Esophagus muscularis mucosa (tissue), 4 donors: Measurements from ENCODE around the gene UCHL5. TPM values are rescaled to one million over a fixed set of nuclear protein-coding genes. Genes with fewer than 3 reads are reported as not detected.

Experiments used
- DNase-seq: peaks from one replicate; pipeline ENCODE4 v3.0.0-alpha.2; 2017; ENCODE audit errors: extremely low spot score
- H3K27ac ChIP-seq, 4 donors: fragments of 200-600 bp; sonication (generic); replicated peaks in 1 of 4; 1 replicate in 3 of 4; 2 replicates in 1 of 4; pipeline ENCODE4 v1.5.1; 2016 to 2019; ENCODE audit warnings: mild to moderate bottlenecking in 1 of 4
- H3K27me3 ChIP-seq, 4 donors: fragments of 200-600 bp; sonication (generic); one replicate each; pipeline versions ENCODE4 v1.5.1 to v1.6.0; 2016 to 2019
- H3K36me3 ChIP-seq, 4 donors: fragments of 200-600 bp; sonication (generic); one replicate each; pipeline ENCODE4 v1.5.1; 2016 to 2019
- H3K4me1 ChIP-seq, 4 donors: fragments of 200-600 bp; sonication (generic); one replicate each; pipeline ENCODE4 v1.5.1; 2016 to 2019
- H3K4me3 ChIP-seq, 4 donors: fragments of 200-600 bp; sonication (generic); 1 replicate in 2 of 4; 2 replicates in 2 of 4; pipeline ENCODE4 v1.5.1; 2016 to 2019; ENCODE audit warnings: mild to moderate bottlenecking in 4 of 4, moderate library complexity in 1 of 4
- H3K9me3 ChIP-seq, 4 donors: fragments of 200-600 bp; sonication (generic); 1 replicate in 3 of 4; 2 replicates in 1 of 4; pipeline ENCODE4 v1.5.1; 2016 to 2019
- EP300 ChIP-seq: sonication (generic); formaldehyde crosslinking; IDR thresholded peaks from one replicate; pipeline ENCODE4 v1.6.1; 2017; ENCODE audit warnings: antibody characterized with exemption
- POLR2A ChIP-seq: fragments of 450-650 bp; IDR thresholded peaks from one replicate; pipeline ENCODE4 v1.6.1; 2017; ENCODE audit warnings: antibody characterized with exemption, moderate library complexity, mild to moderate bottlenecking, low read depth
- POLR2AphosphoS5 ChIP-seq, 2 donors: sonication (generic); formaldehyde crosslinking; IDR thresholded peaks; one replicate each; pipeline ENCODE4 v1.6.1; 2017; ENCODE audit warnings: antibody characterized with exemption in 2 of 2
- WGBS: methylation state at CpG from one replicate; pipeline ENCODE4 v1.1.5; 2018; 5-methylcytosine and 5-hydroxymethylcytosine counted together
- intact Hi-C: fragments of 100-400 bp; cut with DNase I; formaldehyde crosslinking; loops from one replicate; pipeline ENCODE4 v1.15.1; 2023
- total RNA-seq, 4 donors: library from RNA; depleted of rRNA; stranded (reverse); fragments of >200 nt; gene quantifications; one replicate each; pipeline versions ENCODE4 v1.1.0 to v1.2.1, GENCODE V29; 2016
- TF ChIP-seq, protein P1 (sequence below), 3 experiments: fragments of 200-600 bp in 2 of 3; fragments of 450-650 bp in 1 of 3; sonication (generic) in 2 of 3; IDR thresholded peaks; one replicate each; pipeline ENCODE4 v1.5.1; 2017 to 2019; ENCODE audit warnings: antibody characterized with exemption in 3 of 3, mild to moderate bottlenecking in 2 of 3, moderate library complexity in 1 of 3

Gene UCHL5
- total RNA-seq, 4 donors from 2014 or later, result 24.0 to 33.8 (median 28.8) TPM

DNA sequence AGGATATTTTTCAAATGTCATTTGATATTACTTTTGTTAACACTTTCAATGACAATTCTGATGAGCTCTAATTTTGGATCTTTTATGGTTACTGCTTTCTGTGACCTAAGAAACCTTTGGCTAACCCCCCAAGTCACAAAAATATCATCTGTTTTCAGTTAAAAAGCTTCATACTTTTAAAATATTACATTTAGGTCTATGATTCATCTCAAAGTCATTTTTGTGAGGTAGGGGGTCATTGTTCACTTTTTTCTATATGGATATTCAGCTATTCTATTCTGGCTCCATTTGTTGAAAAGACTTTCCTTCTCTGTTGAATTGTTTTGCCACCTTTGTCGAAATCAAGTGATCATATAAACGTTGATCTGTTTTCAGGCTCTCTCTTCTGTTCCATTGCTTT is 44.8 kb downstream of the UCHL5 start:
- intact Hi-C loops, result loop anchor here (10.0 kb wide), 1 partner anchor 100 kb away; no protein-coding TSS in a partner anchor
- Histone ChIP-seq H3K9me3 (no peaks in the 10 kb centered on the region), H3K27ac (peak overlapping the region; percentile 40 to 73 (median 71)), H3K27me3 (no peaks in the 10 kb centered on the region), H3K4me1 (peaks cover 11 to 58% (median 31%) of the 10 kb centered on the region in 4 donors), H3K4me3 (no peak overlapping the region), H3K36me3 (no peaks in the 10 kb centered on the region)
- TF ChIP-seq, protein P1, sequence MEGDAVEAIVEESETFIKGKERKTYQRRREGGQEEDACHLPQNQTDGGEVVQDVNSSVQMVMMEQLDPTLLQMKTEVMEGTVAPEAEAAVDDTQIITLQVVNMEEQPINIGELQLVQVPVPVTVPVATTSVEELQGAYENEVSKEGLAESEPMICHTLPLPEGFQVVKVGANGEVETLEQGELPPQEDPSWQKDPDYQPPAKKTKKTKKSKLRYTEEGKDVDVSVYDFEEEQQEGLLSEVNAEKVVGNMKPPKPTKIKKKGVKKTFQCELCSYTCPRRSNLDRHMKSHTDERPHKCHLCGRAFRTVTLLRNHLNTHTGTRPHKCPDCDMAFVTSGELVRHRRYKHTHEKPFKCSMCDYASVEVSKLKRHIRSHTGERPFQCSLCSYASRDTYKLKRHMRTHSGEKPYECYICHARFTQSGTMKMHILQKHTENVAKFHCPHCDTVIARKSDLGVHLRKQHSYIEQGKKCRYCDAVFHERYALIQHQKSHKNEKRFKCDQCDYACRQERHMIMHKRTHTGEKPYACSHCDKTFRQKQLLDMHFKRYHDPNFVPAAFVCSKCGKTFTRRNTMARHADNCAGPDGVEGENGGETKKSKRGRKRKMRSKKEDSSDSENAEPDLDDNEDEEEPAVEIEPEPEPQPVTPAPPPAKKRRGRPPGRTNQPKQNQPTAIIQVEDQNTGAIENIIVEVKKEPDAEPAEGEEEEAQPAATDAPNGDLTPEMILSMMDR (IDR thresholded peaks at IDR 0.05), result no peak
- TF ChIP-seq EP300 (no peak), POLR2AphosphoS5 (IDR thresholded peaks at IDR 0.05) (no peak), POLR2A (no peak)
- 52% methylated on average over 2 of the region's 2 CpGs for WGBS
- no peak for DNase-seq

DNA sequence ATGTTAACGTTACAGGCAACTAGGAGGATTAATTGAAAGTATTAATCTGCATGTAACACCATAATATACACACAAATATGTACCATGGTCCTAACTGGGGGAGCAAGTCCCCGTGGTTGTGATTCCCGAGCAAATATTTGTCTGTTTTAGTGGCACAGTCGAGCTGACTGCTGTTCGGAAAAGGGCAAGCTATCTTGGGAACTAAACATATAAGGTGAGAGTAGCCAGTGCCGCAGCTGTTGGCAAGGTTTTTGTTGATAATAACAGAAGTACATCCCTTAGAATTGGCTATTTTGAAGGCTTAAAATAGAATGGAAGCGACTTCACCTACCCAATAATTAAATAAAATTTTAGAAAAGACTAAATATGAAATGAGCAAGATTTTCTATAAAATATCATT is 45.5 kb downstream of the UCHL5 start:
- TF ChIP-seq EP300 (no peak), POLR2A (no peak), POLR2AphosphoS5 (IDR thresholded peaks at IDR 0.05) (no peak)
- TF ChIP-seq, protein P1 (IDR thresholded peaks at IDR 0.05), result no peak
- Histone ChIP-seq H3K9me3 (no peaks in the 10 kb centered on the region), H3K36me3 (no peaks in the 10 kb centered on the region), H3K4me3 (peak overlapping the region in 2 of 4 donors; percentile 20 to 23), H3K27ac (peak overlapping the region; percentile 40 to 73 (median 71)), H3K27me3 (no peaks in the 10 kb centered on the region), H3K4me1 (peaks cover 7 to 52% (median 26%) of the 10 kb centered on the region in 4 donors)
- no peak for DNase-seq
- intact Hi-C loops, result loop anchor here (10.0 kb wide), 1 partner anchor 99 kb away; no protein-coding TSS in a partner anchor
- WGBS, result 33% methylated on average over 7 of the region's 7 CpGs

- Histone ChIP-seq H3K9me3 (no peaks in the 10 kb centered on the region), H3K4me1 (peaks cover 7 to 51% (median 24%) of the 10 kb centered on the region in 4 donors), H3K36me3 (no peaks in the 10 kb centered on the region), H3K27ac (peak overlapping the region; percentile 40 to 73 (median 71)), H3K27me3 (no peaks in the 10 kb centered on the region), H3K4me3 (peak overlapping the region in 2 of 4 donors; percentile 20 to 23)
- intact Hi-C loops, result loop anchor here (10.0 kb wide), 1 partner anchor 98 kb away; no protein-coding TSS in a partner anchor
- TF ChIP-seq EP300, result no peak
- no peak for TF ChIP-seq POLR2A
- TF ChIP-seq POLR2AphosphoS5 (IDR thresholded peaks at IDR 0.05), result peak in 1 of 2 donors; percentile 37
- TF ChIP-seq, protein P1 (IDR thresholded peaks at IDR 0.05), result no peak
- 52% methylated on average over 2 of the region's 2 CpGs for WGBS
- no peak for DNase-seq
Observed at GRCh38 chr1:193013005-193013404, 46.2 kb downstream of the UCHL5 start.

DNA sequence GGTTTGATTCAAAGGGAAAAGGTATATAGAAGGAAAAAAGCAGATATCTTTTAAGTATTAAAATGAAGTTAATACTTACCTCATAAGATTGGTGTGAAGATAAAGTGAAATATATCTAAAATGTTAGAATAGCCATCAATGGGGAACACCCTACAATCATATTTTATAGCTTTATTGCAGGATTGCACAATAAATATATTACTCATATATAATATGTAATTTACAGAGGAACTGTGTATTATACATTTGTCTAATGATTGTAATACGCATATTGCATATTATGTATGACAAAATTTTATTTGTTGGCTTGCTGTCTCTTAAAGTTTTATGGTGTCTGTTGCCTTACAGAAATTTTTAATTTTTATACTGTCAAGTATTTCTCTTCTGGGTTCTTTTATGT is 47.8 kb downstream of the UCHL5 start:
- Histone ChIP-seq H3K9me3 (no peaks in the 10 kb centered on the region), H3K27ac (no peak overlapping the region), H3K4me3 (no peak overlapping the region), H3K36me3 (no peaks in the 10 kb centered on the region), H3K27me3 (no peaks in the 10 kb centered on the region), H3K4me1 (peaks cover 7 to 41% (median 22%) of the 10 kb centered on the region in 4 donors)
- intact Hi-C loops, result loop anchor here (10.0 kb wide), 1 partner anchor 97 kb away; no protein-coding TSS in a partner anchor
- no peak for TF ChIP-seq POLR2AphosphoS5 (IDR thresholded peaks at IDR 0.05)
- TF ChIP-seq, protein P1 (IDR thresholded peaks at IDR 0.05), result no peak
- no peak for TF ChIP-seq EP300
- no peak for TF ChIP-seq POLR2A
- DNase-seq, result no peak
- whole genome bisulfite sequencing, result 97% methylated on average over 1 of the region's 1 CpG

GRCh38 chr1:193009501-193009900 is 49.7 kb downstream of the UCHL5 start:
- Histone ChIP-seq H3K27ac (no peak overlapping the region), H3K4me3 (no peak overlapping the region), H3K27me3 (no peaks in the 10 kb centered on the region), H3K4me1 (peaks cover 7 to 22% (median 16%) of the 10 kb centered on the region in 4 donors), H3K9me3 (no peaks in the 10 kb centered on the region), H3K36me3 (no peaks in the 10 kb centered on the region)
- intact Hi-C loops, result no loop called here
- DNase-seq, result no peak
- WGBS, result 93% methylated on average over 3 of the region's 3 CpGs
- TF ChIP-seq POLR2AphosphoS5 (IDR thresholded peaks at IDR 0.05) (no peak), EP300 (no peak), POLR2A (no peak)
- TF ChIP-seq, protein P1 (IDR thresholded peaks at IDR 0.05), result no peak
